HT1080 (cell line): Measurements from ENCODE around the gene C22orf15. TPM values are rescaled to one million over a fixed set of nuclear protein-coding genes. Genes with fewer than 3 reads are reported as not detected.

Source experiments
- DNase-seq: peaks from one replicate; pipeline ENCODE4 v3.0.0-alpha.2; 2015; ENCODE audit warnings: low read depth
- total RNA-seq: library from RNA; depleted of rRNA; stranded (reverse); fragments of >200 nt; shearing (Covaris generic); gene quantifications from 2 replicates; pipeline ENCODE4 v1.2.3, GENCODE V29; 2014

Gene C22orf15
- total RNA-seq, 1 experiment from 2014 or later, result 1.1 TPM

DNA sequence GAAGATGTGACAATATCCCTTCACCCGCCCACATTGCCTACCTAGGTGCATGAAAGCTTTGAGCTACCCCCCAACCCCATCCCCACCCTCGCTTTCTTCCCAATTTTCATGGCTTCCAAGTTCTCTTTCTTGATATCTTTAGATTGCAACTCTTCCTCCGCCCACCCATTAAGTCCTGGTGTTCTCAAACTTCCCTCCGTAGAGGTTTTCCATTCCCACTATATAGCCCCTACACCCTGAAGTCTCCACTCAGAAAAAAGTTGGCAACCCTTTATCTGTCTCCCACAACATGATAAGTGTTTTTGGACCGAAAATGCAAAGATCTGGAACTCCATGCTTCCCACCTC is 12.4 kb upstream of the C22orf15 start:
- no peak for DNase-seq

- DNase-seq, result peak; percentile 71
These were observed 11.9 kb upstream of the C22orf15 start, which contains the start of gene ZNF70 for GRCh38 chr22:23750714-23751440. Gene ZNF70, minus strand, starts transcription at chr22:23751112. Its CDS starts 5,972 bp downstream, at chr22:23745140.

DNA sequence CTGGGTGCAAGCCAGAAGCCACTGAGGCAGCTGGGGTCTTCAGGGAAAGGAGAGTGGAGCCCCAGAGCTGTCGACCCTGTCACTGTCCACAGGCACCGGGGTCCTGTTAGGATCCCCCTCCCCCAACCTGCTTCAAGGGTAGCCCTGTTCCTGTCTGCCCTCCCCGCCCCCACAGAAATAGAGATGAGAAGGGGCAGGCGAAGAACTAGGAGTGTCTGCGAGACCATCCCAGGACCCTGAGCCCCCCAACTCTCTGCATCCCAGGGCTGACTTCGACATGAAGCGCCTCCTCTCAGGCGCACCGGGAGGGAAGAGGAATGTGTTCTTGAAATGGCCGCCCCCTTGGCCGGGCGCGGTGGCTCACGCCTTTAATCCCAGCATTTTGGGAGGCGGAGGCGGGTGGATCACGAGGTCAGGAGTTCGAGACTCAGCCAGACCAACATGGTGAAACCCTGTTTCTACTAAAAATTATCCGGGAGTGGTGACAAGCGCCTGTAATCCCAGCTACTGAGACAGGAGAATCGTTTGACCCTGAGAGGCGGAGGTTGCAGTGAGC is 11.3 kb upstream of the C22orf15 start:
- no peak for DNase-seq

DNA sequence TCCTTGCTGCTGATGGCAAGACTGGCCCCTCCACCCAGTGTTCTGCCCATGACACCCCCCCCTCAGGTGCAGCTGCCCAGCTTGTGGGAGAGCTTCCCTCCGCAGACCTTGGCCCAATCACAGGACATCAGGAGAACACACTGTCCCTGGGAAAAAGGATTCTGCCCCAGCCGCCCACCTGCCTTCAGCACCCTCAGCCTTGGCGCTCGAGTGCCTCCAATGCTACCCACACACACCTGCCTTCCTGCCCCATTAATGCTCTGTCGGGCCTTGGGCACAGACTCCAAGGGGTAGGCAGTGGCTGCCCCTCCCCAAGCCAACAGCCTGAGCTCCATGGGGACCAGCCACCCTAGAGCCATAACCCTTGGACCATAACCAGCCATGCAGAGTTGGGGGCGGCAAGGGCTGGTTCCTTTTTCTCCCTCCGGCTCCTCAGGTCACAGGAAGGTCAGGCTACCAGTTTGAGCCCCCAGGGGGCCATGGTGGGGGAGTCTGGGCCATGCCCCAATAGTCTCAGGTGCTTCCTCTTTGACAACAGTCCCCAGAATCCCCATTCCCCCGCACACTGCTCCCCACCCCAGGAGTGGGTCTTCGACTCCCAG is 10.6 kb upstream of the C22orf15 start:
- DNase-seq, result no peak

DNA sequence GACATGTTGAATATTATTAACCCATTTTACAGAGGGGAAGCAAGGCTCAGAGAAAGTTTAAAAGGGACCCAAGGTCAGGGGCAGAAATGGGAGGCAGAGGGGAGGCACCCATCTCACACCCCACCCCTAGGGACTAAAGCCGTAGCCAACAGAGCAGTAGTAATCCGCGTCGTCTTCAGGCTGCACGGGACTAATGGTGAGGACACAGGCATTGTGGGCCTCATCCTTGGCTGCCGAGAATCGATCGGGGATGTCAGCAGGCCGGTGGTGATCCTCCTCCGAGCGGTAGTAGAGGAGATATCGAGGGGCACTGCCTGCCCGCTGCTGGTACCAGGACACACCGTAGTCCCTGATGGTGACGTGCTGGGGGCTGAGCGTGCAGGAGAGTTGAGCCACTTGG is 10.0 kb upstream of the C22orf15 start:
- DNase-seq, result no peak

GRCh38 chr22:23753385-23753784 is 9.4 kb upstream of the C22orf15 start:
- DNase-seq, result no peak

DNA sequence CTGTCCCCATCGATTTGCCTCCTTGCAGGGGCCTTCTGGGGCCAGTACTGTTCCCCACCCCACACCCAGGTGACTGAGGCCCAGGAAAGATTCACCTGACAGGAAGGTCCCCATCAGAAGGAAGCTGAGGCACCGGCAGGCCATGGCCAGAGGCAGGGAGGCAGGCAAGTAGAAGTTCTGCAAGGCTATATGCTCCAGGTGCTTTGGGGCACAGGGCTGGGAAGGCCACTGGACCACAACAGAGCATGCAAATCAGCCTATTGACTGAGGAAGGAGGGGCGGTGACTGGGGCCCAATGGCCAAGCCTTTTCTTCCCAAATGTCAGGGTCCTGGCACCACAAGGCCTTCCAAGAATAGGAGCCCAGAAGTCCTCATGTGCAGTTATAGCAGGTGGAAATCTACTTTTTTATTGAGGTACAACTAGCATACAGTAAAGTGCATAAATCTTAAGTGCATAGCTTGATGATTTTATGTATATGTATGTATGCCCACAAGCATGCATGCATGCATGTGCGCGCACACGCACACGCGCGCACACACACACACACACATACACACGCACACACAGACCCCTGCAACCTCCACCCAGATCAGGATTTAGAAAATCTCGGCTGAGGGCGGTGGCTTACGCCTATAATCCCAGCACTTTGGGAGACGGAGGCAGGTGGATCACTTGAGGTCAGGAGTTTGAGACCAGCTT is 8.4 kb upstream of the C22orf15 start, which contains the start of gene VPREB3:
TSS of gene VPREB3 (minus strand) at position 206 of the 700 bp plus-strand sequence. CDS start at position 144, 62 bp downstream.
- no peak for DNase-seq

DNA sequence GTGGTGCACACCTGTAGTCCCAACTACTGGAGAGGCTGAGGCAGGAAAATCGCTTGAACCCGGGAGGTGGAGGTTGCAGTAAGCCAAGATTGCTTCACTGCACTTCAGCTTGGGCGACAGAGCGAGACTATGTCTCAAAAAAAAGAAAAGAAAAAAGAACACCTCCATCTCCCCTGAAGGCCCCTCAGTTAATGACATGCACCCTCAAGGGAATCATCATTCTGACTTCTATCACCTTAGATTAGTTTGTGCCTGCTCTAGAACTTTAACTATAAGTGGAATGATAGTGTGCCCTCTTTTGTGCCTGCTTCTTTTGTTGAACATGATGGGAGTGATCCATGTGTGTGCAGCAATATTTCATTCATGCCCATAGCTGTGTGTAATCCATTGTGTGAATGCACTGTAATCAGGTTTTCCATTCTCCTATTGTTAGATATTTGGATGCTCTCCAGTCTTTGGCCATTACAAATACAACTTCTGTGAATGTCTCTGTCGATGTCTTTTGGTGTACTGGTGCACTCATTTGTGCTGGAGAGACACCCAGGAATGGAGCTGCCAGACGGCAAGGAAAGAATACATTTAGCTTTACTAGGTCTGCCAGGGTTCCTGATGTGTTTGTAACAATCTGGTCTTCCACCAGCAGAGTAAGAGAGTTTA is 7.7 kb upstream of the C22orf15 start:
- no peak for DNase-seq

GRCh38 chr22:23755711-23756110 is 7.1 kb upstream of the C22orf15 start:
- no peak for DNase-seq

GRCh38 chr22:23756891-23757290 is 5.9 kb upstream of the C22orf15 start:
- no peak for DNase-seq

DNA sequence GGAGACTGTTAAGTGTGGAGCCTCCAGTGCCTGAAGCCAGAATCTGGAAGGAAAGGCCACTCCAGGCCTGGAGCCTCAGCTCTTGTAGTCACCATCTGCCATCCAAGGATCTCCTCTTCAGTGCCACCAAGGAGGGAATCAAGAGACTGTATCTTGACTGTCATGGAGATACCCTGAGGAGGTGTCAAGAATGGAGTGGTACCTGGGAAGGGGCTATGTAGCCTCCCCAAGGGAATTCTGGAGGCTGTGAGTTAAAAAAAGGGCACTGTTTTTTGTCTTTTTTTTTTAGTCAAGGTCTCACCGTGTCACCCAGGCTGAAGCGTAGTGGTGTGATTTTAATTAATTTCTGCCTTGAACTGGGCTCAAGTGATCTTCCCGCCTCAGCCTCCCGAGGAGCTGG is 3.2 kb upstream of the C22orf15 start:
- no peak for DNase-seq

- no peak for DNase-seq
These were observed 2.7 kb upstream of the C22orf15 start for GRCh38 chr22:23760056-23760455.

GRCh38 chr22:23763579-23763945 is 772 bp downstream of the C22orf15 start:
- no peak for DNase-seq

DNA sequence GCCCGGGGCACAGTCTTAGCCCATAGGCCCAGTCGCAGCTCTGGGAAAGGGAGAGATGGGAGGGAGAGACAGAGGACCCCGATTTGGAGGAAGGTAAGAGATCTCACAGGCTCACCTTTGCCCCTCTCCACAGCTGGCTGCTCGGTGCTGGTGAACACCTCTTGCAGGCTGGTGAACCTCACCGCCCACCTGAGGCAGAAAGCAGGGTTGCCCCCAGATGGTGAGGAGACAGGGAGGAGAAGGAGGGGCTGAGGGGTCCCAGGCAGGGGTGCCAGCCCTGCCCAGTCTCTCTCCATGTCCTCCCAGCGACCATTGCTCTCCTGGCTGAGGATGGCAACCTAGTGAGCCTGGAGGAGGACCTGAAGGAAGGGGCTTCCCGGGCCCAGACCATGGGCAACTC is 1.2 kb downstream of the C22orf15 start:
- no peak for DNase-seq

- no peak for DNase-seq
These were observed 2.4 kb downstream of the C22orf15 start for GRCh38 chr22:23764899-23765881.

DNA sequence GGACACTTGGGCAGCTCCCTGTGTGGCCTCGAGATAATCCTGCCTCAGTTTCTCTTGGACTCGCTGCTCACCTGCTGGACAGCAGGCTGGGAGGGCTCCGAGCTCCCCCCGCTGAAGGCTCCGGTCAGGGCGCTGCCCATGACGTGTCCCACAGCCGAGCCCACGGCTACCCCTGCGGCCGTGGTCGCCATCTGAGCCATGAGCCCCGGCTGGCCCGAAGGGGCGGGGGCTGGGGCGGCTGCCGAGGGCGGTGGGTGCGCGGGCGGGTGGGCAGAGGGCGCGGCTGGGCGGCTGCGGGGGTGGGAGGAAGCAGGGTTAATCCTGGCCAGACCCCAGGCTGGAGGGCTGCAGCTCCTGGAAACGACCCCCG is 4.5 kb downstream of the C22orf15 start:
- no peak for DNase-seq

- DNase-seq, result no peak
These were observed 5.1 kb downstream of the C22orf15 start, which contains the start of gene CHCHD10 for GRCh38 chr22:23767673-23768548. Gene CHCHD10, minus strand, starts transcription at chr22:23767972. Its CDS starts 98 bp downstream, at chr22:23767874.

- DNase-seq, result no peak
These were observed 6.7 kb downstream of the C22orf15 start for GRCh38 chr22:23769321-23769965.

- DNase-seq, result no peak
These were observed 9.5 kb downstream of the C22orf15 start for GRCh38 chr22:23772315-23772648.
